Measurements from ENCODE around the gene YAP1.

Gene YAP1

GRCh38 chr11:102240502-102240901 lies 130.3 kb downstream of the YAP1 start:
- POLR2A ChIA-PET: no interaction called here
- CTCF ChIA-PET: interaction anchor here (0.6 kb wide), 1 partner anchor 23 kb away, joined by 3 read pairs; no protein-coding TSS in a partner anchor
- H3K27ac ChIP-seq (ENCODE audit: extremely low read depth, low read depth, low read length): no peak overlapping the region
- H3K36me3 ChIP-seq (ENCODE audit: control insufficient read depth in 2 of 2, insufficient read depth in 1 of 2, low read length in 2 of 2): no peaks in the 10 kb centered on the region
- TF ChIP-seq ZNF692 (tag by site-specific recombination; IDR thresholded peaks at IDR 0.05): no peak
- TF ChIP-seq, protein P1, sequence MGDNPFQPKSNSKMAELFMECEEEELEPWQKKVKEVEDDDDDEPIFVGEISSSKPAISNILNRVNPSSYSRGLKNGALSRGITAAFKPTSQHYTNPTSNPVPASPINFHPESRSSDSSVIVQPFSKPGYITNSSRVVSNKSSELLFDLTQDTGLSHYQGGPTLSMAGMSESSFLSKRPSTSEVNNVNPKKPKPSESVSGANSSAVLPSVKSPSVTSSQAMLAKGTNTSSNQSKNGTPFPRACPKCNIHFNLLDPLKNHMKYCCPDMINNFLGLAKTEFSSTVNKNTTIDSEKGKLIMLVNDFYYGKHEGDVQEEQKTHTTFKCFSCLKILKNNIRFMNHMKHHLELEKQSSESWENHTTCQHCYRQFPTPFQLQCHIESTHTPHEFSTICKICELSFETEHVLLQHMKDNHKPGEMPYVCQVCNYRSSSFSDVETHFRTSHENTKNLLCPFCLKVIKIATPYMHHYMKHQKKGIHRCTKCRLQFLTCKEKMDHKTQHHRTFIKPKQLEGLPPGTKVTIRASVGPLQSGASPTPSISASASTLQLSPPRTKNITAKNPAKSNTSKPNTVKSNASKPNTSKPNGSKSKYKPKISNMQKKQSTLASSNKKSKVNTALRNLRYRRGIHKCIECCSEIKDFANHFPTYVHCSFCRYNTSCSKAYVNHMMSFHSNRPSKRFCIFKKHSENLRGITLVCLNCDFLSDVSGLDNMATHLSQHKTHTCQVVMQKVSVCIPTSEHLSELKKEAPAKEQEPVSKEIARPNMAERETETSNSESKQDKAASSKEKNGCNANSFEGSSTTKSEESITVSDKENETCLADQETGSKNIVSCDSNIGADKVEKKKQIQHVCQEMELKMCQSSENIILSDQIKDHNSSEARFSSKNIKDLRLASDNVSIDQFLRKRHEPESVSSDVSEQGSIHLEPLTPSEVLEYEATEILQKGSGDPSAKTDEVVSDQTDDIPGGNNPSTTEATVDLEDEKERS (tag by site-specific recombination; IDR thresholded peaks at IDR 0.05): no peak
- no peaks in the 10 kb centered on the region for H3K4me1 ChIP-seq (ENCODE audit: control insufficient read depth, insufficient read depth, low read length)
- no peaks in the 10 kb centered on the region for H3K9me3 ChIP-seq (ENCODE audit: control insufficient read depth, insufficient read depth, low read depth, low read length)
- no peak overlapping the region for H3K4me3 ChIP-seq (ENCODE audit: low read depth, low read length)

GRCh38 chr11:102241026-102241425 lies 130.8 kb downstream of the YAP1 start:
- TF ChIP-seq ZNF302 (tag by site-specific recombination; IDR thresholded peaks at IDR 0.05; ENCODE audit: low read depth): no peak
- no peak for TF ChIP-seq ZNF133 (tag by site-specific recombination; IDR thresholded peaks at IDR 0.05)
- no peak for TF ChIP-seq ZNF692 (tag by site-specific recombination; IDR thresholded peaks at IDR 0.05)
- no peak for TF ChIP-seq ZNF623 (tag by site-specific recombination; IDR thresholded peaks at IDR 0.05)
- no peak for TF ChIP-seq ZNF239 (tag by site-specific recombination; IDR thresholded peaks at IDR 0.05)
- no peak for TF ChIP-seq KLF10 (tag by site-specific recombination; IDR thresholded peaks at IDR 0.05)
- TF ChIP-seq ZNF768 (tag by site-specific recombination; IDR thresholded peaks at IDR 0.05): no peak
- TF ChIP-seq ZNF558 (tag by site-specific recombination; IDR thresholded peaks at IDR 0.05): no peak
- TF ChIP-seq, protein P2, sequence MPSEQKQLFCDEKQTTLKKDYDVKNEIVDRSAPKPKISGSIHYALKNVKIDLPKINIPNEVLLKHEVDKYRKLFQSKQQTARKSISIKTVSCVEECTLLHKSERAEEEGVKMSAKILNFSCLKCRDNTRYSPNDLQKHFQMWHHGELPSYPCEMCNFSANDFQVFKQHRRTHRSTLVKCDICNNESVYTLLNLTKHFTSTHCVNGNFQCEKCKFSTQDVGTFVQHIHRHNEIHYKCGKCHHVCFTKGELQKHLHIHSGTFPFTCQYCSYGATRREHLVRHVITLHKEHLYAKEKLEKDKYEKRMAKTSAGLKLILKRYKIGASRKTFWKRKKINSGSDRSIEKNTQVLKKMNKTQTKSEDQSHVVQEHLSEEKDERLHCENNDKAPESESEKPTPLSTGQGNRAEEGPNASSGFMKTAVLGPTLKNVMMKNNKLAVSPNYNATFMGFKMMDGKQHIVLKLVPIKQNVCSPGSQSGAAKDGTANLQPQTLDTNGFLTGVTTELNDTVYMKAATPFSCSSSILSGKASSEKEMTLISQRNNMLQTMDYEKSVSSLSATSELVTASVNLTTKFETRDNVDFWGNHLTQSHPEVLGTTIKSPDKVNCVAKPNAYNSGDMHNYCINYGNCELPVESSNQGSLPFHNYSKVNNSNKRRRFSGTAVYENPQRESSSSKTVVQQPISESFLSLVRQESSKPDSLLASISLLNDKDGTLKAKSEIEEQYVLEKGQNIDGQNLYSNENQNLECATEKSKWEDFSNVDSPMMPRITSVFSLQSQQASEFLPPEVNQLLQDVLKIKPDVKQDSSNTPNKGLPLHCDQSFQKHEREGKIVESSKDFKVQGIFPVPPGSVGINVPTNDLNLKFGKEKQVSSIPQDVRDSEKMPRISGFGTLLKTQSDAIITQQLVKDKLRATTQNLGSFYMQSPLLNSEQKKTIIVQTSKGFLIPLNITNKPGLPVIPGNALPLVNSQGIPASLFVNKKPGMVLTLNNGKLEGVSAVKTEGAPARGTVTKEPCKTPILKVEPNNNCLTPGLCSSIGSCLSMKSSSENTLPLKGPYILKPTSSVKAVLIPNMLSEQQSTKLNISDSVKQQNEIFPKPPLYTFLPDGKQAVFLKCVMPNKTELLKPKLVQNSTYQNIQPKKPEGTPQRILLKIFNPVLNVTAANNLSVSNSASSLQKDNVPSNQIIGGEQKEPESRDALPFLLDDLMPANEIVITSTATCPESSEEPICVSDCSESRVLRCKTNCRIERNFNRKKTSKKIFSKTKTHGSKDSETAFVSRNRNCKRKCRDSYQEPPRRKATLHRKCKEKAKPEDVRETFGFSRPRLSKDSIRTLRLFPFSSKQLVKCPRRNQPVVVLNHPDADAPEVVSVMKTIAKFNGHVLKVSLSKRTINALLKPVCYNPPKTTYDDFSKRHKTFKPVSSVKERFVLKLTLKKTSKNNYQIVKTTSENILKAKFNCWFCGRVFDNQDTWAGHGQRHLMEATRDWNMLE (tag by site-specific recombination; conservative IDR thresholded peaks at IDR 0.05; ENCODE audit: low read depth): no peak
- no peak for TF ChIP-seq ZNF843 (tag by site-specific recombination; IDR thresholded peaks at IDR 0.05)
- TF ChIP-seq ZBTB6 (tag by site-specific recombination; IDR thresholded peaks at IDR 0.05): no peak
- no peak for TF ChIP-seq TCF7L2 (IDR thresholded peaks at IDR 0.05; ENCODE audit: borderline replicate concordance, low read depth, low read length)
- POLR2A ChIA-PET: no interaction called here
- H3K4me1 ChIP-seq (ENCODE audit: control insufficient read depth, insufficient read depth, low read length): no peaks in the 10 kb centered on the region
- H3K36me3 ChIP-seq (ENCODE audit: control insufficient read depth in 2 of 2, insufficient read depth in 1 of 2, low read length in 2 of 2): no peaks in the 10 kb centered on the region
- H3K27ac ChIP-seq (ENCODE audit: extremely low read depth, low read depth, low read length): no peak overlapping the region
- no peaks in the 10 kb centered on the region for H3K9me3 ChIP-seq (ENCODE audit: control insufficient read depth, insufficient read depth, low read depth, low read length)
- no peak overlapping the region for H3K4me3 ChIP-seq (ENCODE audit: low read depth, low read length)
- CTCF ChIA-PET: interaction anchor here (0.9 kb wide), 1 partner anchor 12 kb away, joined by 3 read pairs; no protein-coding TSS in a partner anchor

Measured in HEK293 (cell line).